Large intestine (tissue), 3 donors: ENCODE measurements around the gene PRKN. TPM values are rescaled to one million over a fixed set of nuclear protein-coding genes. Genes with fewer than 3 reads are reported as not detected.

Experiments used
- DNase-seq, 2 donors: peaks; one replicate each; pipeline versions ENCODE4 v3.0.0 to v3.0.0-alpha.2; 2013
- H3K27ac ChIP-seq: one replicate; pipeline ENCODE4 v1.5.1; 2013; ENCODE audit warnings: low read length
- H3K27me3 ChIP-seq: 2 replicates; pipeline ENCODE4 v1.6.1; 2013; ENCODE audit warnings: low read length; ENCODE audit not compliant: control insufficient read depth, insufficient read depth
- H3K36me3 ChIP-seq: 2 replicates; pipeline ENCODE4 v1.6.1; 2013; ENCODE audit warnings: low read length; ENCODE audit not compliant: control insufficient read depth, insufficient read depth
- H3K4me1 ChIP-seq: one replicate; pipeline ENCODE4 v1.6.1; 2013; ENCODE audit warnings: low read length; ENCODE audit not compliant: control insufficient read depth, insufficient read depth
- H3K4me3 ChIP-seq: one replicate; pipeline ENCODE4 v1.5.1; 2013; ENCODE audit warnings: low read length
- H3K9me3 ChIP-seq: one replicate; pipeline ENCODE4 v1.6.1; 2013; ENCODE audit warnings: mild to moderate bottlenecking, low read depth, low read length, moderate library complexity; ENCODE audit not compliant: control insufficient read depth
- WGBS: methylation state at CpG from one replicate; pipeline ENCODE4 v1.1.5; 2013; ENCODE audit warnings: low lambda C conversion rate; ENCODE audit not compliant: insufficient coverage; 5-methylcytosine and 5-hydroxymethylcytosine counted together
- polyA plus RNA-seq: library from polyadenylated mRNA; unstranded; fragments of 120-200 nt; gene quantifications from one replicate; pipeline ENCODE4 v1.2.1, GENCODE V29; 2013

PRKN gene
- polyA plus RNA-seq, 1 donor = 2.5 TPM

GRCh38 chr6:161711938-161712337, 1015.6 kb downstream of the PRKN start:
- no peaks in the 10 kb centered on the region for H3K36me3 ChIP-seq
- H3K9me3 ChIP-seq = peaks cover 3% of the 10 kb centered on the region
- no peak overlapping the region for H3K27ac ChIP-seq
- H3K4me1 ChIP-seq = no peaks in the 10 kb centered on the region
- DNase-seq = no peak
- WGBS = no CpG with 5 or more reads among the region's 1 CpG
- H3K4me3 ChIP-seq = no peak overlapping the region
- no peaks in the 10 kb centered on the region for H3K27me3 ChIP-seq

- no peak overlapping the region for H3K4me3 ChIP-seq
- H3K36me3 ChIP-seq = no peaks in the 10 kb centered on the region
- no peaks in the 10 kb centered on the region for H3K27me3 ChIP-seq
- H3K9me3 ChIP-seq = peaks cover 3% of the 10 kb centered on the region
- no peak for DNase-seq
- H3K27ac ChIP-seq = no peak overlapping the region
- no peaks in the 10 kb centered on the region for H3K4me1 ChIP-seq
Measured at GRCh38 chr6:161711515-161711914, 1016.1 kb downstream of the PRKN start.

DNA sequence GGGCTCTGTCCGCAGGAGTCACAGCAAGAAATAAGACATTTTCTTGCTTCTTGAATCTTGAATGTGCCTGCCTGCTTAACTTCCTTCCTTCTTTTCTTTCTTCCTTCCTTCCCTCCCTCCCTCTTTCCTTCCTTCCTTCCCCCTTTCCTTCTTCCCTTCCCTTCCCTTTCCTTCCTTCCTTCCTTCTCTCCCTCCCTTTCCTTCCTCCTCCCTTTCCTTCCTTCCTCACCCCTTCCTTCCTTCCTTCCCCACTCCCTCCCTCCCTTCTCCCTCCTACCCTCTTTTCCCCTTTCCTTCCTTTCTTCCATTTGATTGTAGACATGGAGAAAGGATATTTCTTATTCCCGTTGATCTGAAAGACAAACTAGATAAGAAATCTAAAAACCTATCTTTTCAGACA, 1016.9 kb downstream of the PRKN start:
- Histone ChIP-seq H3K27me3 (no peaks in the 10 kb centered on the region), H3K4me1 (no peaks in the 10 kb centered on the region), H3K27ac (no peak overlapping the region), H3K4me3 (no peak overlapping the region), H3K36me3 (no peaks in the 10 kb centered on the region), H3K9me3 (peaks cover 3% of the 10 kb centered on the region)
- 100% methylated on average over 1 of the region's 2 CpGs for WGBS
- no peak for DNase-seq

- DNase-seq = no peak
- H3K9me3 ChIP-seq = no peaks in the 10 kb centered on the region
- no peaks in the 10 kb centered on the region for H3K27me3 ChIP-seq
- WGBS = no CpG with 5 or more reads among the region's 1 CpG
- H3K4me3 ChIP-seq = no peak overlapping the region
- no peaks in the 10 kb centered on the region for H3K4me1 ChIP-seq
- no peaks in the 10 kb centered on the region for H3K36me3 ChIP-seq
- H3K27ac ChIP-seq = no peak overlapping the region
Measured at GRCh38 chr6:161701056-161701455, 1026.5 kb downstream of the PRKN start.

DNA sequence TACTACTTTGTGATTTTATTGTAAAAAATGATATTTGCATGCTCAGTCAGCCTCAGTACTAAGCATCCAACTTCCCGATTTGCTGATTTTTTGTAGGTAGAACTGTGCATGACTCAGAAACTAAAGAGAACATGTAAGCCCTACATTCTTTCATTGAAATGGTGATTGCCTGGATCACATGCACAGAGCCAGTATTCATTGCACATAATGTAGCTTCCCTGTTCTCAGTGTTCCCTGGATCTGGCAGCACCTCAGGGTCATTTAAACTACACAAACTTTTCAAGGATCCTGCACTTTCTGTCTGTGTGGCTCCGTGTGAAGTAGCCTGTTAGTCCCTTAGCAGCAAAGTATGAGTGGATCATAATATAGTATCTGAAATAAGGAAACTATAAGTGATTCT, 1030.8 kb downstream of the PRKN start:
- no peak overlapping the region for H3K27ac ChIP-seq
- no peak for DNase-seq
- H3K36me3 ChIP-seq = no peaks in the 10 kb centered on the region
- no peaks in the 10 kb centered on the region for H3K4me1 ChIP-seq
- H3K4me3 ChIP-seq = no peak overlapping the region
- no peaks in the 10 kb centered on the region for H3K9me3 ChIP-seq
- no CpG with 5 or more reads among the region's 2 CpGs for WGBS
- H3K27me3 ChIP-seq = no peaks in the 10 kb centered on the region

DNA sequence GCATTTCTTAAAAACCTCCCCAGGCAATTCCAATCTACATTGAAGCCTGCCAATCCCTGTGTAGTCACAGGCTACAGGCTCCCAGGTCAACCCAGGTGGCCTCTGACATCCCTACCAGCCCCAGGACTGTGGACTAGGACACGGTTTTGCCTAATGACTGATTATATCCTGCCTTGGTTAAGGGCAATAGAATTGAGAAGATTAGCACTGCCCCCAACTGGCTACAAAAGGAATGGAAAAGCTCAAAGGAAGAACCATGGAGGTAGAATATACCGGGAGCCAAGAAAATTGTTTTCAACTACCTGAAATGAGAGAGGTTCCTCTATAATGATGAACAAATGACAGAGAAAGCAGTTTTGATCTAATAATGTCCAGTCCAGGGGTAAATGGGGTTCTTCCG, 1032.6 kb downstream of the PRKN start:
- no peak overlapping the region for H3K4me3 ChIP-seq
- no peak overlapping the region for H3K27ac ChIP-seq
- no peaks in the 10 kb centered on the region for H3K4me1 ChIP-seq
- no peaks in the 10 kb centered on the region for H3K36me3 ChIP-seq
- WGBS = 83% methylated on average over 1 of the region's 3 CpGs
- no peaks in the 10 kb centered on the region for H3K27me3 ChIP-seq
- H3K9me3 ChIP-seq = no peaks in the 10 kb centered on the region
- no peak for DNase-seq

DNA sequence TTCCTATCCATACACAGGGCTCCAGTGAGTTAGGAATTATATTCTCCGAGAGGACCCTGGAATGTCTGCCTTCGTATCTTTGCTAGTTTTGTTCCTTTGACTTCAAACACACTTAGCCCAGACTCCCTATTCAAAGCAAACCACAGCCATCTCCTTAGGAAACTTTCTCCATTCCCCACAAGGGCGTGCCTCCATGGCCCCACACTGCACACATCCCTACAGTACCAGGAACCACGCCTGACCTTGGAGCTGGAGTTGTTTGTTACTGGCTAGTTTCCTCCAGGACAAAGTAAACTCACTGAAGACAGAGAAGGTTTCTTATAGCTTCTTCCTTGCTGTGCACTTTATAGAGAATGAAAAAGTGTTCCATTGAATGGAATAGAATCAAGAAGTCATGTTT, 1040.9 kb downstream of the PRKN start:
- DNase-seq = no peak
- Histone ChIP-seq H3K36me3 (no peaks in the 10 kb centered on the region), H3K4me1 (no peaks in the 10 kb centered on the region), H3K27ac (no peak overlapping the region), H3K27me3 (no peaks in the 10 kb centered on the region), H3K4me3 (no peak overlapping the region), H3K9me3 (no peaks in the 10 kb centered on the region)
- WGBS = no CpG with 5 or more reads among the region's 4 CpGs

DNA sequence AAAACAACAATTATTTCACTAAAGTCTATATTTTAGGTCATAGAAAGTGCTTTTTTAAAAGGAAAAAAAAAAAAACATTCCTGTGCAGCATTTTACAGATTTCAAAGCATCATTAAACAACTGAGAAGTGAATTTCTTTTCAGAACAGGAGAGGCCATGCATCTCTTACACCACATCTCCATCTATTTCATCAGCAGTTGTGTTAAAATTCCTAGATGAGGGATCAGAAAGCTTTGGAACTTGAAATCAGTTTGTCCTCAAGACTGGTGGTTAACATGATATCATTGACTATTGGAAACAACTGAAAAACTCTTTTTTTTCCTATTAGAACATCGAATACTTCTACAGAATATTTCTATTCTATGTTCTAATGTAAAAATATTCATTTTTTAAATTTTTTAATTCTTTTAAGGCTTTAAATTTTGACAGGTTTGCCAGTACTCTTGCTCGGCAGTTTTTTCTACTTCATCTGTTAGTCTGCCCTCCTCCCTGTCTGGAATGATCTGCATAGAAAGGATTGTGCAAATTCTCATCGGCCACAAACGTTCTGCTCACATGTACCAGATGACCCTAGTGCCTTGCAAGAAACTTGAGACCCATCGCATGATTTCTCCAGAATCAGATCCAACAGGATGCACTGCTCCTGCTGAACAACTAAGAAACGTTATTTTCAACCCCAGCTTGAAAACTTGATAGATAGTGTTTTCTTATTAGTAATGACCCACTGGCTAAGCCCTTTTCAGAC, 1042.7 kb downstream of the PRKN start:
- Histone ChIP-seq H3K9me3 (no peaks in the 10 kb centered on the region), H3K4me1 (no peaks in the 10 kb centered on the region), H3K27me3 (no peaks in the 10 kb centered on the region), H3K27ac (no peak overlapping the region), H3K4me3 (no peak overlapping the region), H3K36me3 (no peaks in the 10 kb centered on the region)
- 100% methylated on average over 2 of the region's 6 CpGs for WGBS
- DNase-seq = no peak

- Histone ChIP-seq H3K27ac (no peak overlapping the region), H3K9me3 (no peaks in the 10 kb centered on the region), H3K27me3 (no peaks in the 10 kb centered on the region), H3K36me3 (no peaks in the 10 kb centered on the region), H3K4me1 (no peaks in the 10 kb centered on the region), H3K4me3 (no peak overlapping the region)
- no peak for DNase-seq
- no CpG with 5 or more reads among the region's 5 CpGs for WGBS
Measured at GRCh38 chr6:161683400-161683799, 1044.2 kb downstream of the PRKN start.

DNA sequence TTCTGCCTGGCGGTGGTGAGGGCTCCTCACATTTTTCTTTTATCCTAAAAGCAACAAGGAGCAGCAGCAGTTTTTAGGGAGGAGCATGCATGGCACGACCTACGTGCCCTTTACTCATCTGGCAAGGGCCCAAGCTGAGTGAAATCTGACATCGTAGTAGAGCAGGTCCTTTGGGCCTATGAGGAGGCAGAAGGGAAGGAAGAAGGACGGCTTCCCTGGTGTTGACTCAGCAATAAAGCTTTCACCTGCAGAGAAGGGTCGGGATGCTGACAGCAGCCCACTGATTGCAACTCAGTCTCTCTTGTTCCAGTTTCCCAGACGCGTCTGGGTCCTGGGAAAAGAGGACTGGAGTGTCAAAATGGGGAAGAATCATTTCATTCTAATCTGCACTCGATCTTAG, 1044.6 kb downstream of the PRKN start:
- Histone ChIP-seq H3K27ac (no peak overlapping the region), H3K4me3 (no peak overlapping the region), H3K27me3 (no peaks in the 10 kb centered on the region), H3K9me3 (no peaks in the 10 kb centered on the region), H3K36me3 (no peaks in the 10 kb centered on the region), H3K4me1 (no peaks in the 10 kb centered on the region)
- WGBS = no CpG with 5 or more reads among the region's 9 CpGs
- no peak for DNase-seq

GRCh38 chr6:161679980-161680538, 1047.5 kb downstream of the PRKN start:
- Histone ChIP-seq H3K4me1 (no peaks in the 10 kb centered on the region), H3K27me3 (no peaks in the 10 kb centered on the region), H3K27ac (no peak overlapping the region), H3K9me3 (no peaks in the 10 kb centered on the region), H3K4me3 (no peak overlapping the region), H3K36me3 (no peaks in the 10 kb centered on the region)
- DNase-seq = no peak
- WGBS = 80% methylated on average over 1 of the region's 13 CpGs
